Measurements from ENCODE around the gene SLC29A3. TPM values are rescaled to one million over a fixed set of nuclear protein-coding genes. Genes with fewer than 3 reads are reported as not detected.

Gene SLC29A3
- total RNA-seq, 4 donors from 2014 or later: 1.0 to 13.8 (median 5.5) TPM

- intact Hi-C loops (cut with DNase I; ENCODE audit: low total_unique reads): loop anchor here (5.0 to 10.0 kb wide), 2 partner anchors 55 to 247 kb away; no protein-coding TSS in a partner anchor
- TF ChIP-seq CTCF (IDR thresholded peaks at IDR 0.05) (no peak), POLR2A (IDR thresholded peaks at IDR 0.05) (no peak)
- Histone ChIP-seq H3K9me3 (no peaks in the 10 kb centered on the region), H3K36me3 (no peaks in the 10 kb centered on the region), H3K4me1 (no peaks in the 10 kb centered on the region), H3K27me3 (no peaks in the 10 kb centered on the region), H3K4me3 (peak overlapping the region; percentile 74 to 80), H3K27ac (peak overlapping the region; percentile 88 to 92)
- DNase-seq: no peak
These were observed 837 bp downstream of the SLC29A3 start for GRCh38 chr10:71319800-71320392.

GRCh38 chr10:71320592-71320991 is 1.5 kb downstream of the SLC29A3 start:
- Histone ChIP-seq H3K9me3 (no peaks in the 10 kb centered on the region), H3K27me3 (no peaks in the 10 kb centered on the region), H3K36me3 (no peaks in the 10 kb centered on the region), H3K27ac (no peak overlapping the region), H3K4me3 (no peak overlapping the region), H3K4me1 (no peaks in the 10 kb centered on the region)
- DNase-seq: no peak
- intact Hi-C loops (cut with DNase I; ENCODE audit: low total_unique reads): loop anchor here (10.0 kb wide), 1 partner anchor 54 kb away; no protein-coding TSS in a partner anchor
- TF ChIP-seq POLR2A (IDR thresholded peaks at IDR 0.05) (no peak), CTCF (IDR thresholded peaks at IDR 0.05) (no peak)

DNA sequence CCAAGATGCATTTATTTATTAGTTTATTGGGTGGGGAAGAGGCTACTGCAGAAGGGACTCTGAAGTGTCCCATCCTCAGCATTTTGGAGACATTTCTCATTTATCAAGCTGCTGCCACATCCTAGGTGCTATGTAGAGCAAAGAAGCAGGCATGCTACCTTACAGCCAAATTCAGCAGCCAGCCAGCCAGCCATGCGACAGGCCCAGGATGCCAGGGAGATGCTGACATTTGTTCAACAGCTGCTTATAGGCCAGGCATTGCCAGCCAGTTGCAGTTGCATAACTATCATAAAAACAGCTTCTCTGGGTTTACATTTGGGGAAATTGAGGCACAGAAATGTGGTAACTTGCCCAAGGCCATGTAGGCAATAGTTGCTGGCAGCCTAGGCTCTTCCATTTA is 2.3 kb downstream of the SLC29A3 start:
- H3K9me3 ChIP-seq: no peaks in the 10 kb centered on the region
- no peak for DNase-seq
- H3K27me3 ChIP-seq: no peaks in the 10 kb centered on the region
- no peak overlapping the region for H3K27ac ChIP-seq
- no peaks in the 10 kb centered on the region for H3K4me1 ChIP-seq
- no peaks in the 10 kb centered on the region for H3K36me3 ChIP-seq
- TF ChIP-seq CTCF (IDR thresholded peaks at IDR 0.05): no peak
- TF ChIP-seq POLR2A (IDR thresholded peaks at IDR 0.05): no peak
- intact Hi-C loops (cut with DNase I; ENCODE audit: low total_unique reads): loop anchor here (10.0 kb wide), 1 partner anchor 53 kb away; no protein-coding TSS in a partner anchor
- H3K4me3 ChIP-seq: no peak overlapping the region

DNA sequence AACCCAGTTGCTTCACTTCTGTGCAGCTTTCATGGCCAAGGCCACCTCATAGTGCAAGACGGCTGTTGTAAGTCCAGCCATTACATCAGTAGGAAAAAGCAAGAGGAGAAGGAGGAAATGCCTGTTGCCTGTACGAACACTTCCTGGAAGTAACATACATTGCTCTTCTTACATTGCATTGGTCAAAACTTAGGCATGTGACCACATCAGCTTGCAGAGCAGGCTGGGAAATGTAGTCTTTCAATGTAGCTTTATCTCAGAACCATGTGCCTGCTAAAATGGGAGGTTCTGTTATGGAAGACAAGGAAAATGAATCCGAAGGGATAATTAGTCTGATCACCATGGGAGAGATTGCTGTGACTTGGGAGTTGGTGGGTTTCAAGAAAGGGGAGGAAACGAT is 4.3 kb downstream of the SLC29A3 start:
- Histone ChIP-seq H3K27ac (peak overlapping the region; percentile 46 to 65), H3K4me3 (no peak overlapping the region), H3K9me3 (no peaks in the 10 kb centered on the region), H3K27me3 (no peaks in the 10 kb centered on the region), H3K36me3 (no peaks in the 10 kb centered on the region), H3K4me1 (no peaks in the 10 kb centered on the region)
- no peak for DNase-seq
- no peak for TF ChIP-seq CTCF (IDR thresholded peaks at IDR 0.05)
- no peak for TF ChIP-seq POLR2A (IDR thresholded peaks at IDR 0.05)
- intact Hi-C loops (cut with DNase I; ENCODE audit: low total_unique reads): loop anchor here (10.0 kb wide), 1 partner anchor 51 kb away; no protein-coding TSS in a partner anchor

- no peaks in the 10 kb centered on the region for H3K27me3 ChIP-seq
- H3K36me3 ChIP-seq: no peaks in the 10 kb centered on the region
- no peak for DNase-seq
- H3K27ac ChIP-seq: peak overlapping the region; percentile 21 to 65
- no peak overlapping the region for H3K4me3 ChIP-seq
- no peaks in the 10 kb centered on the region for H3K9me3 ChIP-seq
- TF ChIP-seq POLR2A (IDR thresholded peaks at IDR 0.05): no peak
- TF ChIP-seq CTCF (IDR thresholded peaks at IDR 0.05): no peak
- no peaks in the 10 kb centered on the region for H3K4me1 ChIP-seq
- intact Hi-C loops (cut with DNase I; ENCODE audit: low total_unique reads): loop anchor here (10.0 kb wide), 1 partner anchor 50 kb away; no protein-coding TSS in a partner anchor
These were observed 5.7 kb downstream of the SLC29A3 start for GRCh38 chr10:71324743-71325142.

Measured in uterus (tissue), 4 donors.